SU-DHL-6 (cell line): Measurements from ENCODE around the gene GRID1.

Source experiments
- H2AFZ ChIP-seq: fragments of 200-600 bp; sonication (generic); 2 replicates; pipeline ENCODE4 v1.6.1; 2014; ENCODE audit warnings: low read depth, mild to moderate bottlenecking, moderate library complexity, mixed read lengths, antibody characterized with exemption, low read length; ENCODE audit not compliant: severe bottlenecking
- H3F3A ChIP-seq: fragments of 200-600 bp; shearing (Covaris generic); 2 replicates; pipeline ENCODE4 v1.6.0; 2016; ENCODE audit warnings: antibody characterized with exemption, mild to moderate bottlenecking; ENCODE audit not compliant: insufficient read depth
- H3K27ac ChIP-seq: fragments of 200-600 bp; sonication (generic); 2 replicates; pipeline ENCODE4 v1.5.1; 2016; ENCODE audit warnings: low read depth, mild to moderate bottlenecking, low read length, moderate library complexity, mixed read lengths
- H3K27me3 ChIP-seq: fragments of 200-600 bp; sonication (generic), shearing (Covaris generic); 2 replicates; pipeline ENCODE4 v1.6.0; 2014; ENCODE audit warnings: mild to moderate bottlenecking, low read length
- H3K36me3 ChIP-seq: fragments of 200-600 bp; sonication (generic); 2 replicates; pipeline ENCODE4 v1.6.1; 2014; ENCODE audit warnings: mild to moderate bottlenecking, low read length, mixed read lengths
- H3K4me2 ChIP-seq: fragments of 300-600, 200-600 bp; shearing (Covaris generic), sonication (generic); 2 replicates; pipeline ENCODE4 v1.6.0; 2014; ENCODE audit warnings: low read length, low read depth, mild to moderate bottlenecking; ENCODE audit not compliant: poor library complexity, severe bottlenecking
- H3K4me3 ChIP-seq: fragments of 200-600 bp; sonication (generic); 2 replicates; pipeline ENCODE4 v1.5.1; 2014; ENCODE audit warnings: antibody characterized with exemption, low read length, mild to moderate bottlenecking, mixed read lengths; ENCODE audit not compliant: insufficient read depth, poor library complexity, severe bottlenecking
- H3K79me2 ChIP-seq: fragments of 200-600 bp; sonication (generic); 2 replicates; pipeline ENCODE4 v1.6.1; 2014; ENCODE audit warnings: mild to moderate bottlenecking, low read length, moderate library complexity; ENCODE audit not compliant: insufficient read depth
- H3K9ac ChIP-seq: fragments of 200-600 bp; sonication (generic); 2 replicates; pipeline ENCODE4 v1.7.0; 2014; ENCODE audit warnings: mild to moderate bottlenecking, low read length
- H3K9me2 ChIP-seq: fragments of 200-600 bp; sonication (generic); replicated peaks from 2 replicates; pipeline ENCODE4 v1.6.1; 2014; ENCODE audit warnings: low read length; ENCODE audit not compliant: insufficient read depth
- H3K9me3 ChIP-seq: fragments of 200-600 bp; sonication (generic); 2 replicates; pipeline ENCODE4 v1.6.1; 2014; ENCODE audit warnings: low read length, mixed read lengths; ENCODE audit not compliant: insufficient read depth
- H4K20me1 ChIP-seq: fragments of 200-600 bp; sonication (generic); 2 replicates; pipeline ENCODE4 v1.6.1; 2014; ENCODE audit warnings: low read depth, mild to moderate bottlenecking, antibody characterized with exemption, low read length, moderate library complexity, mixed read lengths
- CTCF ChIP-seq: fragments of 200-600 bp; sonication (generic); IDR thresholded peaks from one replicate; pipeline ENCODE4 v1.5.1; 2017; ENCODE audit warnings: antibody characterized with exemption, mild to moderate bottlenecking, low read length, moderate library complexity; ENCODE audit not compliant: insufficient read depth, poor library complexity, severe bottlenecking
- EZH2phosphoT487 ChIP-seq: fragments of 200-600 bp; sonication (generic), shearing (Covaris generic); conservative IDR thresholded peaks from 2 replicates; pipeline ENCODE4 v1.6.1; 2018; ENCODE audit warnings: mild to moderate bottlenecking, antibody characterized with exemption, low read length, moderate library complexity, mixed read lengths

GRID1 gene

GRCh38 chr10:85791818-85792532, 574.6 kb downstream of the GRID1 start:
- H3K9ac ChIP-seq, result no peak overlapping the region
- no peaks in the 10 kb centered on the region for H3K36me3 ChIP-seq
- no peaks in the 10 kb centered on the region for H3K27me3 ChIP-seq
- H3K9me2 ChIP-seq, result no peaks in the 10 kb centered on the region
- no peaks in the 10 kb centered on the region for H3K79me2 ChIP-seq
- no peak overlapping the region for H3K27ac ChIP-seq
- H3F3A ChIP-seq, result no peaks in the 10 kb centered on the region
- no peak overlapping the region for H2AFZ ChIP-seq
- no peak overlapping the region for H3K4me2 ChIP-seq
- no peaks in the 10 kb centered on the region for H3K9me3 ChIP-seq
- no peak overlapping the region for H3K4me3 ChIP-seq
- TF ChIP-seq CTCF (peak; percentile 28), EZH2phosphoT487 (no peak)
- H4K20me1 ChIP-seq, result no peaks in the 10 kb centered on the region

- H3K9me2 ChIP-seq, result no peaks in the 10 kb centered on the region
- no peak overlapping the region for H3K9ac ChIP-seq
- H3K4me2 ChIP-seq, result no peak overlapping the region
- no peak for TF ChIP-seq CTCF
- no peak for TF ChIP-seq EZH2phosphoT487
- H3K36me3 ChIP-seq, result no peaks in the 10 kb centered on the region
- H3K27me3 ChIP-seq, result no peaks in the 10 kb centered on the region
- H4K20me1 ChIP-seq, result no peaks in the 10 kb centered on the region
- H3K9me3 ChIP-seq, result no peaks in the 10 kb centered on the region
- H3K27ac ChIP-seq, result no peak overlapping the region
- no peaks in the 10 kb centered on the region for H3K79me2 ChIP-seq
- H3F3A ChIP-seq, result no peaks in the 10 kb centered on the region
- no peak overlapping the region for H3K4me3 ChIP-seq
- H2AFZ ChIP-seq, result no peak overlapping the region
Observed at GRCh38 chr10:85789982-85790789, 576.4 kb downstream of the GRID1 start.

GRCh38 chr10:85789125-85789524, 577.5 kb downstream of the GRID1 start:
- Histone ChIP-seq H3K9me3 (no peaks in the 10 kb centered on the region), H3K4me2 (no peak overlapping the region), H3K4me3 (no peak overlapping the region), H3K9me2 (no peaks in the 10 kb centered on the region), H3K27ac (no peak overlapping the region), H2AFZ (no peak overlapping the region), H3K36me3 (no peaks in the 10 kb centered on the region), H3K27me3 (no peaks in the 10 kb centered on the region), H3F3A (no peaks in the 10 kb centered on the region), H3K79me2 (no peaks in the 10 kb centered on the region), H3K9ac (no peak overlapping the region), H4K20me1 (no peaks in the 10 kb centered on the region)
- TF ChIP-seq CTCF (no peak), EZH2phosphoT487 (no peak)
